HG03095 (cell line): ENCODE results near the gene PTPRN2.

Experiments
- ATAC-seq: cut with Tn5 transposase; IDR thresholded peaks from one replicate; pipeline ENCODE4 v1.9.1; 2021; ENCODE audit warnings: moderate library complexity; ENCODE audit not compliant: unreplicated experiment

PTPRN2 gene

DNA sequence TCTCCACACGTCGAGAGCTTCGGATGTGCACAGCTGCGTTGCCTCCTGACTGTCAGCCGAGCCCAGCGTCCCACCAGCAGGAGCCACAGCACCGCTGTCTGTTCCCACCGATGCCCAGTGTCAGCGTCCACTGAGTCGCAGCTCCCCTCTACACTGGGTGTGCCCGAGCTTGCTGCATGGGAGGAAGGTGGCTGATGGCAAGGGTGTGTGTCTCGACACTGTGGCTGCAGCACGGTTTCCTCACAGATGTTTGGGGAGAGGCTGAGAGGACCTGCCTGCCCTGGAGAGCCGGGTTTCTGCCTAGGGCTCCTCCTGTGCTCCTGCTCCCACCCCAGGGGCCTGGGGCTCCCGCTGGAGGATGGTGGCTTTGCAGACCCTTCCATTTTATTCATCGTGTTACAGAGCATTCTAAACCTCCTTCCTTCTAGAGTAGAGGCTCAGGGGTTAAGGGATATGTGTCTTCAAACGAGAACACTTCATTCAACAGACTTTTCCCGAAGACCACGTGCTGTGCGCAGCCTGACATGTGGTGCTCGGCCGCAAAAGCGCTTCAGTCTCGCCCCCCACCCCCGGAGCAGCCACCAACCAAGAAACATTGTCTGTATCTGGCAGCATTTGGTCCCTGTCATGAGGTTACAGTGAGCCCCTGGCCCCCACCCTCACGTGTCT, 866.0 kb downstream of the PTPRN2 start:
- ATAC-seq: no peak

DNA sequence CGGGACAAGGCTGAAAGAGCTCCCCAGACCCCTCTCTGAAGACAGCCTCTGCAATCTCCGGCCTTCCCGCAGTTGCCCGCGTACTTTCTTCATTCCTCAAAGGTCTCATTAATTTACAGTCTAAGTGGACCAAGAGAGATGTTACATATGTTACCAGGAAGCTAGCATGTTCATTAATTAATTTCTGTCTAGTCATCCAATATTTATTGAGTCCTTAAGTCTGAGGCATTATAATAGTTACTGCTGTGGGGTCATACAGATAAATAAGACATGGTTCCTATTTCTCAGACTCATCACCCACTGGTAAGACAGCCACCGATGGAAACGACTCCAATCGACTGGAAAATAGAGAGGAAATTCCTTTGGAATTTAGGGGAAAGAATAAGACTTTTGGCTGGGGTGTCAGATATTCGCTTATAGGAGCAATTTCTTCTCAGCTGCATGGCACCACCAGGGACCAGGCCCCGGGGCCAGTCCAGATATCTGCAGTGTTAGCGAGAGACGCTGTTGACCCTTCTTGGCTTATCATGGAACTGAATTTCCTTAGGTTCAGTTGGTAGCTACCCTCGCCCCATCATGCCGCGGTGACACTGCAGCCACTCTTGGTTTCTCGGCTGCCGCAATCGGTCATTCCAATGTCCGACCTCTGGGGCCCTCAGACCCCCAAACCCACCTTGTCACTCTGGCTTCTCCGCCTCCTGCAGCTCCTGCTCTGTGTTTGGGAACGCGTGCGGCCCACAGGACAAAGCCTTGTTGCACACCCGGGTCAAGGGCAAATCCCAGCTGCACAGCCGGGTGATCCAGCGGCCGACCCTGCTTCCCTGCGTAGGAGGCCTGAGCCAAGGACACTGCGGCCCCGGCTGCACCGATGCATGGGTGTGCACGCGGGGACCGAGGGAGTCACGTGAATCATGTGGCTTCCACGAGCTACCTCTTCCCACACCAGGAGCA, 867.6 kb downstream of the PTPRN2 start:
- ATAC-seq: no peak

DNA sequence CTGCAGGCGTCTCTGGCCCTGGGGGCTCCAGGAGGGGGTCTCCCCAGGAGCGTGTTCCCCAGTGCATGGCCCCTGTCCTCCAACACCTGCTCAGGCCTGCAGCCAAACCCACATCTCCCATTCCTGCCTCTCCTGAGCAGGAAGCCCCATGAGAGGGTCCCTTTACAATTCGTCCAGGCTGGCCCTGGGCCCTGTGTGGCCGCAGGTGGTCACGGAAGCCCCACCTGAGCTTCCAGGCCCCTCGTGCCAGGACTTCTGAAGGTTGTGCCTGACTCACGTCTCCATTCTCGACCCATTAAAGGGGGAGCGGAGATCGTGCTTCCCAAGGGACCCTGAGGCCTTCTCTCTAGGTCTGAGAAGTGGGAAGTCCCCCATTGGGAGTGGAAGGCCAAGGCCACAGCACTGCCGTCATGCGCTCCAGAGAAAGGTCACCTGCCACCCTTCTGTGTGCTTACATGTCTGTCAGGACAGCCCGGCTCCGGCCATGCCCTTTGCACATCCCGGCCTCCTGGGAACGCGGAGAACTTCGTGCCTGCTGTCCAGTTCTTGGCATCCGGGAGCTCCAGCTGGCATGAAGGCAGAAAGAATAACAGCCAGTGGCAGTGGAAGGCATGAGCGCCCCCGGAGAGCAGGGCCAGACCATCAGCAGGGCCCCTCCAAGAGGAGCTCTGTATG, 868.5 kb downstream of the PTPRN2 start:
- ATAC-seq: no peak

DNA sequence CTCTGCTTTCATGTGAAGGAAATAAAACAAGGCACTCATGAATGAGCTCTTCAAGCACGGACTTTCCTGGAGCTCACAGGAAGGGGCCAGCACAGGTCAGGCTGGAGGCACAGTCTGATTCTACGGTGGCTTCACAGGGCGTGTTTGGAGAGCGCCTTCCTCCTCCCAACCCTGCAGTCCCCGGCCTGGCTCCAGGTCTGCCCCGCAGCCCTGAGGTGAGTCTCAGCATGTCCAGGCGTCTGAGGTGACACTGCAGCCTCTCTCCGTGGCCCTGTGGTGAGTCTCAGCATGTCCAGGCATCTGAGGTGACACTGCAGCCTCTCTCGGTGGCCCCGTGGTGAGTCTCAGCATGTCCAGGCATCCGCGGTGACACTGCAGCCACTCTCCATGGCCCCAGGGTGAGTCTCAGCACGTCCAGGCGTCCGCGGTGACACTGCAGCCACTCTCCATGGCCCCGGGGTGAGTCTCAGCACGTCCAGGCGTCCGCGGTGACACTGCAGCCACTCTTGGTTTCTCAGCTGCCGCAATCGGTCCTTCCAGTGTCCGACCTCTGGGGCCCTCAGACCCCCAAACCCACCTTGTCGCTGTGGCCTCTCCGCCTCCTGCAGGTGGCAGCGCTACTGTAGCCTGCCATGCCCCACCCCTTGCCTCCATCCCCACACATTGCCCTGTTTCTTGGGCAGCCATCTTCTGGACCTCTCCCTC, 869.2 kb downstream of the PTPRN2 start:
- no peak for ATAC-seq

DNA sequence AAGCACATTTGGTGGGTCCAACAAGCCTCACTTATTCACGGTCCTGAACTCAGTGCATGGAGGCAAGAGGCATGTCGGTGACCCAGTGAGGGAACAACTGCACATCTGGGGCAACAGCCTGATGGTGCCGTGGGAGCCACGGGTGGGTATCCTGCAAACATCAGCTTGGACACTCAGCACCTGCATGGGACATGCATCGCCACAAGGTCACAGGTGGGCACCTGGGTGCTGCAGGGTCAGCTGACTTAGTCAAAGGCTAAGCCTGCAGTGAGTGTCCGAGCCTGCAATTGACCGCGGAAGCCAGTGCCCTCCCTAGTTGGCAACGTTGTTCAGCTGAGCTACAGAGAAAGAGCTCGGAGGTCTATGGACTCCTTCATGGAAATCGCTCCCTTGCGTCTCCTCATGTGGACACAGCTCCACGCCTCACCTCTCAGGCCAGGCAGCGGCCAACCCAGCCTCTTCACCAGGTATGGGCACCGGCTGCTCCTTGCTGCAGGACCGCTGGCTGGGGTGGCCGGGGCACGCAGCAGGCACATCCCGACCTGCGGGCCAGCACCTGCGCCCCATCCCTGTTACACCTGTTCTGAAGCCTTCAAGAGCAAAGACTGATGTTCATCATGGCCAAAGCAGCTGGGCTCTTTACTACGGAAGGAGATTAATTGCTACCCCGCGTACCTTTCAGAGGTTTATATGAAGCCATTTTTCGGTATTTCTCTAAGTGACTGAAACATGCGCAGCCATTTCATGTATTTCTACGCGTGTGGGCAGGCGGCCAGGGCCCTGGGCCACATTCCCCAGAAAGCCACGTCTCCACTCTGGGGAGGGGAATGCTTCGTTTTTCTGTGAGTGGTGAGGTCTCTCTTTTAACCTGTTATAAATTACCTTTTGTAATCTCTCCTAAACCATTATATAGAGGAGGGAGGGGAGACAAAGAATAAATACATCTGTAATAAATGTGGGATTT, 870.1 kb downstream of the PTPRN2 start:
- ATAC-seq: no peak

DNA sequence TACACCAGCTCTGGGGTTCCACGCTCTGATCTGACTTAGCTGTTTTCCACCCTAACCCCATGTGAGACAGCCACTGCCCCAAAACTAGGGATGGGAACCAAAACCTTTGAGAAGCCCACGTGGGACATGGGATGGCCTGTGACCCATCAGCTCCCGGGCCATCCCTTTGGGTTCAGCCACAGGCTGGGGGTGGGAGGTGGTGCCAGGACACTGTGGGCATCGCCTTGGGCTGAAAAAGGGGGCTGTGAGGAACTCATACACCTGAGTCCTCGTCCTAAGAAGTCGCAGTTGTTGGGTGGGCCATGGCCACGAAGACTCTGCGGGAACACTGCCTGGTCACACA, 871.7 kb downstream of the PTPRN2 start:
- no peak for ATAC-seq

DNA sequence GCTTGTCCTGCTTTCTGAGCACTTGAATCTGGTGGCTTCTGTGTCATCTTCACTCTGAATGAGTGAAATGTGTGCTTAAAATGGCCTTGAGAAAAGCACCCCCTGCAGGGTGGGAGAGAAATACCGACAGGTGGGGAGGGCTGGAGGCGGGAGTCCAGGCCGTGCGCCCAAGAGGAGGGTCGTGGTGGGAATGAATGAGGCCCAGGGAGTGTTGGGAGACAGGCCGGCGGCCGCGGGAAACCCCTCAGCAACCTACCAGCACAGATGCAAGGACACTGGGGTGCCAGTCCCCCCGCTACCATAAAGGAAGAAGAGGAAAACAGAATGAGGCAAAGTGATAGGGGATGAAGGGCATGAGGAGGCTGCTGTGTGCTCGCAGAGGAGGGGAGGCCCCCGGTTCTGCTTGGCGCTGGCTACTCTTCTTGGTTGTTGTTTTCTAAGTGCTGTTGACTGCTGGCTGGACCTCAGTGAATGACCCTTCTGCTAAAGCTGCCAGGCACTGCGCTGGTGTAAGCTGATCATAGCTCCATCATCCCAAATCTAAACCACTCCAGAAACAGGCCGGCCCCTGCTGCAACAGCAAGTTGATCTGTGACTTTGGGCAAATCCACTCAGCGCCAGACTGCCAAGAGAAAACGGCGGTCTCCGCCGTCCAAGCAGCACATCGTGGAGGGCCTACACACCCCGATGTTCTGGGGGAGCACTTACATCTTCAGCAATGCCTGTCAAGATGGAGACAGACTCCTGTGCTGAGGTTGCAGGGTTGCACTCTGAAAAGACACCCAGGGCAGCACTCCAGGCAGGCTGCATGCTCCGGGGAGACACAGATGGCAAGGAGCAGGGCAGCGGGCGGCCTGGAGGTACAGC, 872.3 kb downstream of the PTPRN2 start:
- ATAC-seq: no peak

DNA sequence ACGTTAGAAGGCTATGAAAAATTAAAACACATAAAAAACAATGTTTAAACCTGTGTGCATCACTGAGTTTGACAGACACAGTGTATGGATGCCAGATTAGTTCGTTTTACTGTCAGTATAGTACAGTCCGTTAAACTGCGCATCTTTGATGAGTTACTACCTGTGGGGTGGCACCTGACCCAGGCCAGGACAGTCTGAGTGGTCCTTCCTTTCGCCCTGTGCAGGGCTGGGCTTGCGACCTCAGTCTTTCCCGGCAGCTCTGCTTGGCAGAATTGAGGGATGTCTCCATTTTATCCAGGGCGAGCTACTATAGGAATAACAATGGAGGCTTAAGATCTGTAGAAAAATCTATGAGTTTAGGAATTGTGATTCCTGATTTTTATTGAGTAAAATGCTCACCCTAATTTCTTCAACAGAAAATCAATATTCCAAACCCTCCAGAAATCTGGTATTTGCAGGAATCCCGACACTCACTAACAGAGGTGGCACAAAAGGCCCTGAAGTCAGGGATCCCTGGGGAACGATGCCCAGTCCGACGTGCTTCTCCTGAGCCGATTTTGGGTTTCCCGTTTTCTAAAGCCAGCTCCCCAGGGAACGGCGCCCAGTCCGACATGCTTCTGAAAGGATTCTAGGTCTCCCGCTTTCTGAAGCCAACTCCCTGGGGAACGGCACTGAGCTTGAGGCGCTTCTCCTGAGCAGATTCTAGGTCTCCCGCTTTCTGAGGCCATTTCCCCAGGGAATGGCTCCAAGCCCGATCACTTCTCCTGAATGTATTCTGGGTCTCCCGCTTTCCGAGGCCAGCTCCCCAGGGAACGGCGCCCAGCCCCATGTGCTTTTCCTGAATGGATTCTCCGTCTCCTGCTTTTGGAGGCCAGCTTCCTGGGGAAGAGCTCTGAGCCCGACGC, 873.2 kb downstream of the PTPRN2 start:
- ATAC-seq: no peak

DNA sequence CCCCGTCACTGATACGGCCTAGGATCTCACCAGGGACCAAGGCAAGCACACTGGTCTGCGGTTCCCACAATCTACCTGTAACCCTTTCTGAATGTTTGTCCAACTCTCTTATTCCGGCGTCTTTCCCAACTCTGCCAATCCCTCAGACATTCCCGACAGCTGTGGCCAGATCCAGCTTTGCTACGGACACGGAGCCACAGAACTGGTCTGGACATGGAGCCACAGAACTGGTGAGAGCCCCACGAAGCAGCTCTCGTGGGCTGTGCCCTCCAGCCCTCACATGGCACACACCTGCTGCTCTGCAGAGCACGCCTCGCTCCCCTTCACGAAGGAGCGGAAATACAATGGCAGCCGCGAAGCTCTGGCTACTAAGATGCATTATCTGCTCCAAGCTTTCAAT, 874.0 kb downstream of the PTPRN2 start:
- ATAC-seq: no peak

DNA sequence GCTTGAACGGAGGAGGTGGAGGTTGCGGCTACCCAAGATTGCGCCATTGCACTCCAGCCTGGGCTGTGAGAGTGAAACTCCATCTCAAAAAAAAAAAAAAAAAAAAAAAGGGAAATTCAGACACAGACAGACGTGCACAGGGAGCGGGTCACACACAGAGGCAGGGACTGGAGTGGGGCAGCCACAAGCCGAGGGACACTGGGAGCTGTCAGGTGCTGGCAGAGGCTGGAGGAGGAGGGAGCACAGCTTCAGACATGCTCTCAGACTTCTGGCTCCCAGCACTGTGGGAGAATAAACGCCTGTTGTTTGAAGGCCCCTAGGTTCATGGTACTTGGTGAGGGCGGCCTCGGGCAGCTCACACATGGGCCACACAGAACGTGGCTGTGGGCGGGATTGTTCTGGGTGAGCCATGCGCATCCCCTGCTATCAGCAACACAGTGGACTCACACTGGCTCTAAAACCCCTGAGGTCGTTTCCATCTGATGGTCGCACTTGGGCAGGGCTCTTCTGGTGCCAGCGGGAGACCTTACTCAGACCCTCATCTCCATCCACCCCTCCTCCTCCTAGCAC, 874.9 kb downstream of the PTPRN2 start:
- no peak for ATAC-seq

DNA sequence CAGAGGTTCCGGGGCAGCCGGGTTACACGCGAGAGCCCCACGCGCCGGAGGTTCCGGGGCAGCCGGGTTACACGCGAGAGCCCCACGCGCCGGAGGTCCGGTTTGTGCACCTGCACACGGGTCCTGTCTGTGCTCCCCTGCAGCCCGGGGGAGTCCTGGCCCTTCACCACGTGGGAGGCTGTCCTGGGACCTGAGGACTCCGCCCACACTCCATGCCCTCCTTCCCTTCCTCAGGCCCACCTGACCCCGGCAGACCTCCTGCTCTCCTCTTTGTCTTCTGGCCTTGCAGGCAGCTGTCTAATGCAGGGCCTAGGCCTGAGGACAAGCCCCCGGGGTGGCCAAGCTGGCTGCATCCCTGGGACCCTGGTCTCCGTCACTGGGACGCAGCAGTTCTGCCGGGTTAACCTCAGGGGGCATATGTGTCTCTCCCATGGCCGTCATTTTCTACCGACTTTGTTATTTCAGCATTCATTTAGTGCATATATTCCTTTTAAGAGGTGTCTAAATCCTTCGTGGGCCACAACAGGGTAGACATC, 876.2 kb downstream of the PTPRN2 start:
- no peak for ATAC-seq

DNA sequence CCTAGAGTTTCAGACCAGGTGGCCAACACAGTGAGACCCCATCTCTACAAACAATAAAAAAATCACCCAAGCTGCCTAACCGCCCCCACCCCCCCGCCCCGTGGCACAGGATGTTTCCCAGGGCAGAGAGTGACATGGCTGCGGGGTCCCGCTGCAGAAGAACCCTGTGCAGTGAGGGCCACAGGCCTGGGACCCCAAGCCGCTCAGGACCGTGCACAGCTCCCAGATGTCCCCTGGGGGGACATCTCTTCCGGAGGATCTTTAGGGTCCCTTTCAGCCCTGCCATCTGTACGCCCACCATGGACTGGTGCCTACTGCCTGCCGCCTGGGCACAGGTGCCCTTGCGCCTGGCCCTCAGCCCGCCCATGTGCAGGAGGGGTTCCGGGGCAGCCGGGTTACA, 877.2 kb downstream of the PTPRN2 start:
- no peak for ATAC-seq

DNA sequence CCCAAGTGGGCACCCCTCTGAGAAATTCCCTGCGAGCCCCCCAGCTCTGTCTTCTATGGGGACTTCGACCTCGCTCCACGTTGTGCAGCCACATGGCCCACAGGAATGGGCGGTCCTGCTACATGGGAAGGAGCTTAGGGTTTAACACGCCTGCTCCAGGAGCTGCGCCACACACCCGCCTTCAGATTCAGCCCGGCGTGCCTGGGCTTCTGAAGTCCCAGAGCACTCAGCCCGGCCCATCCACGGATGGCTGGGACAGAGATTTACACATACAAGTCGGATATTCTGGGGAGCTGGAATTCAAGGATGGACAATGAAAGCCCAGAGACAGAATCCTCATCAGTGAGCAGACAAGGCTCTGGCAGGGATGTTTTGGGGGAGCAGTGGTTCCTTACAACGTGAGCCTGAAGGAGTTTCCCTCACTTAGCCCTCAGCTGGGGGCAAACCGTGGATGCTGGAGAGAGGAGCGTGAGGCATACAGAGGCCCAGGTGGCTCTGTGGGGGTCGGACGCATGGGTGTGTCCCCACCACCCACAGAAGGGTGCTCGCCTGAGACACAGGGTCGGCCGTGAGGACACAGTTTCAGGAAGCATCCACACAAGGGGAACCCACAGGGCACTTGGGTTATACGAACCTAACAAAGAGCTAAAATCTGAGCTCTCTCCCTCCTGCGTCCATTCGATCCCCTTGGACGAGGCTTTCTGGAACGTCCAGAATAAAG, 877.9 kb downstream of the PTPRN2 start:
- ATAC-seq: no peak

DNA sequence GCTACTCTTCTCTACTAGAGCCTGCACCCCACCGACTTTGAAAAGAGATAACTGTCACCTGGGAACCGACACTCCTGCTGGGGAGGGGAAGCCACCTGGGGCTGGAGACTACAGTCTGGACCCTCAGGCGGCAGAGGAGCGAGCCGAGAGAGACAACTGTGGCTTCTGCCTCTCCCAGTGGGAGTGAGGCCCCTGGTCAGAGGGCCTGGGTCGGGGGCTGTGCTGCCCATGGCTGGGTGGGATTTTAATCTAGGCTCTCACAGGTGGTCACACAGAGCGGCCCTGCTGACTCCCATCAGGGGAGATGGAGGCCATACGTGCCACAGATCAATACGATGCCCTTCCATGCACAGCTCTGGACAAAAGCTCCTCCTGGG, 878.7 kb downstream of the PTPRN2 start:
- ATAC-seq: no peak

DNA sequence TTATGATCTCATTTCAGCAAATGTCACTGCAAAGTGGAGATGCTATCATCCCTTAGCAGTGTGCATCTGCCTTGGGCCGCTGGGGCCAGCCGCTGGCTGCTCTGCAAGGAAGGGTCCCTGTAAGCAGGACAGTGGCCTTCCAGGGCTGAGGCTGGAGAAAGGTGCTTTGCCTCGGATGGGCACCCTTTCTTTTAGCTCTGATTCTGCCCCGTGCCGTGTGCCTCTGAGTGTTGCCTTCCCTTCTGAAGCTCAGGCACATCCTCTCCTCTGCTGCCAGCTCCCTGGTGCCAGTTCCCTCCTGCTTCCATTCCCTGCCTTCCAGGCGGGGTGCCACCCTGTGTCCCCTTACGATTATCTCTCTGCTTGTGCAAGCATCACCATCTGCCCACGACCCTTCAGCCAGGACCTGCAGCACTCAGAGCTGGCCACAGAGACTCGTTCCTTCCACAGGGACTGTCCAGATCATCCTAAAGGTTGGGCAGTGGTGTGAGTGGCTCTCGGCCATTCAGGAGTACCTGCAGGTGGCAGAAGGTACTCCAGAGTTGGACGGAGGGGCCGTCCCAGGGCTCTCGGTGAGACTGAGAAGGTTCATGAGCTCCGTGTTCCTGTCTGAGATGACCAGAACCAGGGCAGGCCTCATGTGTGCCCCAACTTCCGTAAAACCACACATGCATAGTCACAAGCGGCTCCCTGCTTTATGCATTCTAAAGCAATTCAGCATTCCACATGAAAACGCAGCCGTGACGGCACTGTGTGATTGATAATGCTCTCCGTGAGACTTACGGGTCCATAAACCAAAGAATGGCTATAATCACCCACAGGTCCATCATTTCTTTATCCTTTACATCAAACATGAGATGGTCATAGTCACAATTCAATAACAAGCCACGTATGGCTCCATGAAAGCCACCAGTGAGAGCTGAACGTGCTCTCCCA, 879.4 kb downstream of the PTPRN2 start:
- no peak for ATAC-seq

DNA sequence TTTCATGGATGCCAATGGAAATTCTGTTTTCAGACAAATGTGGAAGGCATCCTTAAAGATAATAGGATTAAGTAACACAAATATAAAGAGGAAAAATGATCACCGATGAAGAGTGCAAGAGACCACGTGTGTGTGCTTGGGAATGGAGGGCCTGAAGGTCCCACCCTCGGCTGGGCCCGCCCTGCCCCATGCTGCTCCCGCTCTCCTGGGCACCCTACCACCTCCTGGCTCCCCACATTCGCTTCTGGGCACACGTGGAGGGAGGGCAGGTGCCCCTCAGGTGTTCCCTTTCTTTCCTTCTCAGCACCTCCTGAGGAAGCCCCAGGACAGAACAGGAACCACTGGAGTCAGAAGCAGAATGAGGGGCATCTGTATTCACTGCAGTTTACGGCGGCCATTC, 883.3 kb downstream of the PTPRN2 start:
- ATAC-seq: no peak
